NCI-H748 (cell line): ENCODE results near the gene TGM6.

Source experiments
- DNase-seq: peaks from one replicate; lab custom pipeline; 2025; ENCODE audit not compliant: unreplicated experiment; lab: John Stamatoyannopoulos, UW

The TGM6 gene

GRCh38 chr20:2363587-2363986 lies 17.1 kb upstream of the TGM6 start:
- DNase-seq = no peak

DNA sequence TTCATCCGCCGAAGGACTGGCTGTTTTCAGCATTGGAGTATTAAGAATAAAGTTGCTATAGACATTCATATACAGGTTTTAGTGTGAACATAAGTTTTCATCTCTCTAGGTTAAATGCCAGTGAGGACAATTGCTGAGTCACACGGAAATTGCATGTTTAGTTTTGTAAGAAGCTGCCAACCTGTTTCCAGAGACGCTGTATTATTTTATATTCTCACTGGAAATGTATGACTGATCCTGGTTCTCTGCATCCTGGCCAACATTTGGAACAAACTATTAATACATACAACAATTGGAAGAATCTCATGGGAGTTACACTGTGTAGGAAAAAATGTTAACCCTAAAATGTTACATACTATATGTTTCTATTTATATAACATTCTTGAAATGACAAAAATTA lies 16.7 kb upstream of the TGM6 start:
- no peak for DNase-seq

DNA sequence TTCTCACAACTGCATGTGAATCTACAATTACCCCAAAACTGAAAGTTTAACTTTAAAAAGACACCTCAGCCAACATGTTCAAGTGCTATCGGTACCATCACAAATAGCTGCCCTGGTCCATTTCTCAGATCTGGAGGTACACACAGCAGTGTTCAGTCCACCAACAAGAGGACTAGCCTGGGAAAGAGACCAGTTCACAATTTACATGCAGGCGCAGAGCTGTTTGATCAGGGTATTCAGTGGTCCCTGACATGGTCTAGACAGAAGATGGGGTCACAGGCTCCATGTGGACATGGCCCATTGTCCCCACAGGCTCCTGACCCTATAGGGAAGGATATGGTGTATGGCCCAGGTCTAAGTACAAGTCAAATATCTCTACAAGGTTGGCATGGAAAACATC lies 15.6 kb upstream of the TGM6 start:
- no peak for DNase-seq

DNA sequence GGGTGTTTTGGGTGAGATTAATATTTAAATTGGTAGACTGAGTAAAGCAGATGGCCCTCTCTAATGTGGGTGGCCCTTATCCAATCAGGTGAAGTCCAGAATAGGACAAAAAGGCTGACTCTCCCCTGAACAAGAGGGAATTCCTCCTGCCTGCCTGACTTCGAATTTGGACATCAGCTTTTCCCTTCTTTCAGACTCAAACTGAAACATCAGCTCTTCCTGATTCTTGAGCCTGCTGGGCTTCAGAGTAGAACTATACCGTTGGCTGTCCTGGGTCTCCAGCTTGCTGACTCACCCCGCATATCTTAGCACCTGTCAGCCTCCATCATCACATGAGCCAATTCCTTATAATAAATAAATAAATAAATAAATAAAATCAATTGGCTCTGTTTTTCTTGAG lies 15.0 kb upstream of the TGM6 start:
- no peak for DNase-seq

- no peak for DNase-seq
These were observed 12.1 kb upstream of the TGM6 start for GRCh38 chr20:2368621-2369020.

DNA sequence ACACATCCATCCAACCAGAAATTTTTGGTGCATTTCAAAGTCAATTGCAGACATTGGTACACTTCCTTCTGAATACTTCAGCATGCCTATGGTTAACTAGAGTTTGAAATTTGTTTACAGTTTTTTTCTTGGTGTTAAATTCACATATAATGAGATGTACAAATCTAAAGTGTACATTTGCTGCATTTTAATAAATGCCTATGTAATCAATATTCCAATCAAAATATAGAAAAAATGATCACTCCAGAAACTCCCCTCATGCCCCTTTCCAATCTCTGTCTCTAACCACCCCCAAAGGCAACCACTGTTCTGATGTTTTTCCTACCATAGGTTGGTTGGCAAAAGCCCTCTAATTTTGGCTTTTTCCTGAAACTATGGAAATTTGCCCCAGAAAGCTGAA lies 7.6 kb upstream of the TGM6 start:
- DNase-seq = no peak

GRCh38 chr20:2374346-2375125 lies 6.2 kb upstream of the TGM6 start:
- no peak for DNase-seq

GRCh38 chr20:2378893-2379292 lies 1.8 kb upstream of the TGM6 start:
- DNase-seq = no peak

- DNase-seq = peak; percentile 23
These were observed 1.0 kb upstream of the TGM6 start for GRCh38 chr20:2379511-2380229.

DNA sequence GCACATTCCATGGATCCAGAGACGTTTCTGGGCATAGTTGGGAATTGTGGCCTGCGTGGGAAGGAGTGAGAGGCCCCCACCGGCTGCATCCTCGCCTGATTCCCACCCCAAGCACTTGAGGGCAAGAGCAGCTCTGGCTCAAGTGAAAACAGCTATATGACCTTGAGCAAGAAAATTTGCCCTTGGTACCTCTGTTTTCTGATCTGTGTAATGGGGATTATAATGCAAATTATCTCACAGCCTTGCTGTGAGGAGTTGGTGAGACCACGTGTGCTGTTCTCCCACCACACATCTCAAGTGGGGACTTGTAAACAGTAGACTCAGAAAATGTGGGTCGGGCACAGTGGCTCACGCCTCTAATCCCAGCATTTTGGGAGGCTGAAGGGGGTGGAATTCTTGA lies 602 bp downstream of the TGM6 start:
- no peak for DNase-seq

DNA sequence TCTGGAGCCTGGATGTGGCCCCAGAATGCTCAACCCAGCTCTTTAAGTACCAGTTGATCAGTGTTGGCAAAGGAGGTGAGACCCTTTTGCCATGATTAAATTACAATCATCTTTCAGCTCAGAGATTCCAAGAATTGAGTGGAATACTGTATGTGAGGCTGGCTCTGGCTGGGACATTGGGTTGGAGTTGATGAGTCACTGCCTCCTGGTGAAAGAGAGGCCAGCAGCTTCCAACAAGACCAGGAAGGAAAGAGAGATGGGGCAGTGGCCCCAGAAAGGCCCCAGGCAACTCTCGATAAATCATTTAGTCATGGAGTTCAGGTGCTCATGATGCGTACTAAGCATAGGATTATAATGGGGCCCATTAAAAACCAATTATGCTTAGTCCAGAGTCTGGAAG lies 2.1 kb downstream of the TGM6 start:
- no peak for DNase-seq

DNA sequence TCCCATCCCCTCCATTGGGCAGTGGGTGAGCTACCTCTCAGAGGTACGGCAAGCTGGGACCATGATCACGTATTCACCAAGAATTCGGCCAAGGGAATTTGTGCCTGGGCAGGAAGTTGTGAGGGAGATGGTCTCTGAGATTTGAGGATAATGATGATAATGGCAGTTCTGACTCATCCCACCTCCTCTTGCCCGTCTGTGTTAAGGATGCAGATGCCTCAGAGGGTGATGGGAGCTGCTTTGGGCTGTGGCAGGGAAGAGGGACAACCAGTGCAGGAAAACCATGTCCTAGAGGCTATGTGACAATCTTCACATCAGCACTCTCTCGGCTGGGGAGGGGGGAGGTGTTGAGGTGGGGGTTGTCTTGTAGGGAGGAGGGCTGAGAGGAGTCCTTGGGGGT lies 4.3 kb downstream of the TGM6 start:
- DNase-seq = no peak

DNA sequence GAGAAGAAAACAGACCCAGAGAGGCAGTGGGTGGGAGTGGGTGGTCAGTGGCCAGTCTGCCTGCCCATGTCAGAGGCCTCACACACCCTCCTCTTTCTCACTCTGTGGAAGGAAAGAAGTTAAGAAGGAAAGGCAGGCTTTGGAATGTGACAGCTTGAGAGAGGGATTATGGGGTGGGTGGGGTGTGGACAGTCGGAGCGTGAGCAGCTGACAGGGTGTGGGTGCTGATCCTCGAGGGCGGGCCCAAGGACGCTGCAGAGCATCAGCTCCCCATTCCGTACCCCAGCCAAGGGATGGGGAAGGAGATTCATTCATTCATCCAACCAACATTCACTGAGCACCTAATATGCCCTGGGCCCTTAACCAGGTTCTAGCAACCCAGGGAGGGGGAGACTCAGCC lies 4.8 kb downstream of the TGM6 start:
- DNase-seq = no peak

- no peak for DNase-seq
These were observed 5.9 kb downstream of the TGM6 start for GRCh38 chr20:2386516-2387179.

DNA sequence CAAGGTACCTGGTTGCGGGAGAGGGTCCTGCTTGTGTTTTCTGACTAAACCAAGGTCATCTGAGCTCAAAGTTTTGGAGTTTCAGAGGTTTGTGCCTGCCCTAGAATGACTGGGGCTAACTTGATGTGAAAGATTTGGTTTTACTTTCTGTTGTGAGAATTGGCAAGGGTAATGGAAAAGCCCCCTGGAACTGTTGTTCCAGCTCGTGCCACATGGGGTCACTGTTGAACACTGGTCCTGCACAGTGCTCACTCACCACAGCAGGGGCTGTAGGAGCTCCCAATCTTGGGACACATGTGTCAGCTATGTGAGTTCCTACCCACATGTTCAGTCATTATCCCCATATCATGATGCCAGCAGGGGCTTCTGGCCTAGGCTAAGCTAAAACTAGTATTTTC lies 6.5 kb downstream of the TGM6 start:
- peak; percentile 69 for DNase-seq

GRCh38 chr20:2387580-2387979 lies 6.9 kb downstream of the TGM6 start:
- no peak for DNase-seq

- no peak for DNase-seq
These were observed 10.4 kb downstream of the TGM6 start for GRCh38 chr20:2390951-2391675.

GRCh38 chr20:2394411-2395055 lies 13.8 kb downstream of the TGM6 start:
- DNase-seq = no peak

DNA sequence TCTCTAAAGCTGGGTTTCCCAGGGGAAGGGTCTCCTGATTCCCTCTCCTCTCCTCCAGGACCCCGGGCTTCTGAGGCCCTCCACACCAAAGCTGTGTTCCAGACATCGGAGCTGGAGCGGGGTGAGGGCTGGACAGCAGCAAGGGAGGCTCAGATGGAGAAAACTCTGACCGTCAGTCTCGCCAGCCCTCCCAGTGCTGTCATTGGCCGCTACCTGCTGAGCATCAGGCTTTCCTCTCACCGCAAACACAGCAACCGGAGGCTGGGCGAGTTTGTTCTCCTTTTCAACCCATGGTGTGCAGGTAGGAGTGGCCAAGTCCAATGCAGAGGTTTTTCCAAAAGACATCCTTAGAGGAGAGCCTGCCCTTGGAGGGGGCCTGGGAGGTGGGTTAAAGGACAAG lies 14.4 kb downstream of the TGM6 start:
- DNase-seq = no peak

GRCh38 chr20:2396241-2396814 lies 15.6 kb downstream of the TGM6 start:
- no peak for DNase-seq

DNA sequence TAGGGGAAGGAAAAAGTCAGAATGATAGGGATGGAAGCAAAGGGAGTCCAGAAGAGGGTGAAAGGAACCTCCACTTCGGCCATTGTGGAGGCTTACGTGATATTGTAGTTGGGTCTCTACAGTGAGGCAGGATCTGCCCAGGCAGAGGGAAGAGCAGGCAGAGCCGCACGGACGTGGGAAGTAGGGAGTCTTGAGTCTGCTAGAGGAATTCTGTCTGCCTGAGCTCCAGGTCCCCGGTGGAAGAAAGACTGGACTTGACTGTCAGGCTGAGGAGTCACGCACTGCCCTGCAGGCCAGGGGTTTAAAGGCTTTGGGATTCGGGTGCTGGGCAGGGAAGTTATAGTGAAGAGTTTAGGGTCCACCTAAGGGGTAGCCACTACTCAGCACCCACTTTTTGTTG lies 16.4 kb downstream of the TGM6 start:
- DNase-seq = no peak
